Activated CD4-positive, alpha-beta memory T cell treated with anti-CD3 and anti-CD28 coated beads for 36 hours (primary cell): ENCODE data around the gene BCL2A1. TPM values are rescaled to one million over a fixed set of nuclear protein-coding genes. Genes with fewer than 3 reads are reported as not detected.
"Not testable (repeated sequence)": the region's sequence is repeated elsewhere in the genome, so short reads cannot be mapped to it uniquely, and the experiment has no call there.

Experiments used
- CTCF ChIA-PET: fragments of 350-600 bp; sonication (Branson Sonifier 250); formaldehyde crosslinking; loops from one replicate; lab custom pipeline; 2021; ENCODE audit warnings: antibody characterized with exemption, inconsistent platforms; lab: Charles Lee
- POLR2A ChIA-PET: fragments of 350-600 bp; sonication (Branson Sonifier 250); formaldehyde crosslinking; loops from one replicate; lab custom pipeline; 2021; ENCODE audit warnings: antibody characterized with exemption; lab: Charles Lee
- DNase-seq: peaks from one replicate; pipeline ENCODE4 v3.0.0-alpha.2; 2020
- H3K27ac Mint-ChIP-seq: one replicate; pipeline ENCODE4 v1.8.0; 2021; ENCODE audit warnings: mixed read lengths
- H3K27me3 Mint-ChIP-seq: one replicate; pipeline ENCODE4 v1.8.0; 2021; ENCODE audit warnings: mixed read lengths
- H3K36me3 Mint-ChIP-seq: one replicate; pipeline ENCODE4 v1.8.0; 2021; ENCODE audit warnings: mixed read lengths
- H3K4me1 Mint-ChIP-seq: one replicate; pipeline ENCODE4 v1.8.0; 2021; ENCODE audit warnings: low read depth, mixed read lengths
- H3K4me3 Mint-ChIP-seq: one replicate; pipeline ENCODE4 v1.8.0; 2021; ENCODE audit warnings: mild to moderate bottlenecking, mixed read lengths
- H3K9me3 Mint-ChIP-seq: one replicate; pipeline ENCODE4 v1.8.0; 2021; ENCODE audit warnings: mixed read lengths
- intact Hi-C: fragments of 100-400 bp; cut with micrococcal nuclease; formaldehyde crosslinking; loops from one replicate; pipeline ENCODE4 v1.15.1; 2023
- total RNA-seq, 2 experiments: library from RNA; stranded (reverse); gene quantifications; one replicate each; pipeline ENCODE4 v1.2.3, GENCODE V29; 2021

Gene BCL2A1
- 100 to 1,000 TPM; 110 to 111 TPM for total RNA-seq

- CTCF ChIA-PET: interaction anchor here (0.6 to 1.8 kb wide), 5 partner anchors 23 to 75 kb away, joined by 3 to 6 read pairs (median 4); no protein-coding TSS in a partner anchor
- Mint-ChIP-seq H3K36me3 (peaks cover 28% of the 10 kb centered on the region), H3K27me3 (no peaks in the 10 kb centered on the region), H3K4me3 (peak within 1 kb of the TSS; percentile 96), H3K4me1 (peaks cover 49% of the 10 kb centered on the region), H3K27ac (peak within 1 kb of the TSS; percentile 99), H3K9me3 (no peaks in the 10 kb centered on the region)
- DNase-seq: peak; percentile 88
- POLR2A ChIA-PET: interaction anchor here (0.6 to 7.5 kb wide), 12 partner anchors 11 to 1031 kb away, joined by 3 to 126 read pairs (median 4); partner anchors contain the start of genes MTHFS and ZFAND6
- intact Hi-C loops: loop anchor here (1.0 to 10.0 kb wide), 8 partner anchors 8 to 1324 kb away; partner anchors contain the start of genes FAH, MORF4L1, MTHFS and ZFAND6
Measured at GRCh38 chr15:79970624-79971434, at the start of gene BCL2A1. Gene BCL2A1, minus strand, starts transcription at chr15:79971196. Its CDS starts 77 bp downstream, at chr15:79971119.

- no peak overlapping the region for H3K27ac Mint-ChIP-seq
- intact Hi-C loops: no loop called here
- ChIA-PET POLR2A (no interaction called here), CTCF (no interaction called here)
- no peaks in the 10 kb centered on the region for H3K9me3 Mint-ChIP-seq
- no peak overlapping the region for H3K4me3 Mint-ChIP-seq
- H3K4me1 Mint-ChIP-seq: peaks cover 16% of the 10 kb centered on the region
- H3K27me3 Mint-ChIP-seq: peaks cover 8% of the 10 kb centered on the region
- no peak for DNase-seq
- no peaks in the 10 kb centered on the region for H3K36me3 Mint-ChIP-seq
Measured at GRCh38 chr15:80020731-80021130, 49.7 kb upstream of the BCL2A1 start.

GRCh38 chr15:80020149-80020548, 49.2 kb upstream of the BCL2A1 start:
- H3K27me3 Mint-ChIP-seq, H3K27ac Mint-ChIP-seq, POLR2A ChIA-PET, H3K9me3 Mint-ChIP-seq, H3K4me3 Mint-ChIP-seq, intact Hi-C loops, H3K36me3 Mint-ChIP-seq, CTCF ChIA-PET, DNase-seq: not testable (repeated sequence)
- H3K4me1 Mint-ChIP-seq: peaks cover 16% of the 10 kb centered on the region

GRCh38 chr15:80019168-80019745, 48.3 kb upstream of the BCL2A1 start:
- ChIA-PET POLR2A (no interaction called here), CTCF (no interaction called here)
- H3K27ac Mint-ChIP-seq: no peak overlapping the region
- H3K36me3 Mint-ChIP-seq: no peaks in the 10 kb centered on the region
- peaks cover 16% of the 10 kb centered on the region for H3K4me1 Mint-ChIP-seq
- H3K9me3 Mint-ChIP-seq: no peaks in the 10 kb centered on the region
- intact Hi-C loops: no loop called here
- no peak for DNase-seq
- H3K4me3 Mint-ChIP-seq: no peak overlapping the region
- H3K27me3 Mint-ChIP-seq: peaks cover 8% of the 10 kb centered on the region

DNA sequence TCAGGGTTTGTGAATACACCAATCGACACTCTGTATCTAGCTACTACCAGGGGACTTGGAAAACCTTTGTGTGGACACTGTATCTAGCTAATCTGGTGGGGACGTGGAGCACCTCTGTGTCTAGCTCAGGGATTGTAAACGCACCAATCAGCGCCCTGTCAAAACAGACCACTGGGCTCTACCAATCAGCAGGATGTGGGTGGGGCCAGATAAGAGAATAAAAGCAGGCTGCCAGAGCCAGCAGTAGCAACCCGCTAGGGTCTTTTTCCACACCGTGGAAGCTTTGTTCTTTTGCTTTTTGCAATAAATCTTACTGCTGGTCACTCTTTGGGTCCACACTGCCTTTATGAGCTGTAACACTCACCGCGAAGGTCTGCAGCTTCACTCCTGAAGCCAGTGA, 46.1 kb upstream of the BCL2A1 start:
- intact Hi-C loops, H3K4me3 Mint-ChIP-seq, DNase-seq, H3K27me3 Mint-ChIP-seq, H3K36me3 Mint-ChIP-seq, H3K9me3 Mint-ChIP-seq, H3K27ac Mint-ChIP-seq: not testable (repeated sequence)
- ChIA-PET CTCF (interaction anchor here (0.9 to 1.1 kb wide), 2 partner anchors 14 to 164 kb away, joined by 3 read pairs; no protein-coding TSS in a partner anchor), POLR2A (interaction anchor here (0.7 kb wide), 1 partner anchor 143 kb away, joined by 3 read pairs; no protein-coding TSS in a partner anchor)
- peaks cover 16% of the 10 kb centered on the region for H3K4me1 Mint-ChIP-seq

- POLR2A ChIA-PET, H3K36me3 Mint-ChIP-seq, DNase-seq, intact Hi-C loops, H3K9me3 Mint-ChIP-seq, H3K27me3 Mint-ChIP-seq, H3K4me3 Mint-ChIP-seq, CTCF ChIA-PET, H3K27ac Mint-ChIP-seq: not testable (repeated sequence)
- peaks cover 13% of the 10 kb centered on the region for H3K4me1 Mint-ChIP-seq
Measured at GRCh38 chr15:80016506-80016905, 45.5 kb upstream of the BCL2A1 start.

GRCh38 chr15:80015156-80015555, 44.2 kb upstream of the BCL2A1 start:
- ChIA-PET CTCF (no interaction called here), POLR2A (no interaction called here)
- Mint-ChIP-seq H3K27me3 (no peaks in the 10 kb centered on the region), H3K4me1 (peaks cover 16% of the 10 kb centered on the region), H3K27ac (no peak overlapping the region), H3K4me3 (no peak overlapping the region), H3K36me3 (no peaks in the 10 kb centered on the region), H3K9me3 (no peaks in the 10 kb centered on the region)
- DNase-seq: no peak
- intact Hi-C loops: no loop called here

- intact Hi-C loops, H3K36me3 Mint-ChIP-seq, H3K27ac Mint-ChIP-seq, H3K4me3 Mint-ChIP-seq, POLR2A ChIA-PET, H3K27me3 Mint-ChIP-seq, DNase-seq, H3K9me3 Mint-ChIP-seq: not testable (repeated sequence)
- peaks cover 16% of the 10 kb centered on the region for H3K4me1 Mint-ChIP-seq
- CTCF ChIA-PET: interaction anchor here (1.0 kb wide), 1 partner anchor 161 kb away, joined by 3 read pairs; no protein-coding TSS in a partner anchor
Measured at GRCh38 chr15:80014186-80014585, 43.2 kb upstream of the BCL2A1 start.

DNA sequence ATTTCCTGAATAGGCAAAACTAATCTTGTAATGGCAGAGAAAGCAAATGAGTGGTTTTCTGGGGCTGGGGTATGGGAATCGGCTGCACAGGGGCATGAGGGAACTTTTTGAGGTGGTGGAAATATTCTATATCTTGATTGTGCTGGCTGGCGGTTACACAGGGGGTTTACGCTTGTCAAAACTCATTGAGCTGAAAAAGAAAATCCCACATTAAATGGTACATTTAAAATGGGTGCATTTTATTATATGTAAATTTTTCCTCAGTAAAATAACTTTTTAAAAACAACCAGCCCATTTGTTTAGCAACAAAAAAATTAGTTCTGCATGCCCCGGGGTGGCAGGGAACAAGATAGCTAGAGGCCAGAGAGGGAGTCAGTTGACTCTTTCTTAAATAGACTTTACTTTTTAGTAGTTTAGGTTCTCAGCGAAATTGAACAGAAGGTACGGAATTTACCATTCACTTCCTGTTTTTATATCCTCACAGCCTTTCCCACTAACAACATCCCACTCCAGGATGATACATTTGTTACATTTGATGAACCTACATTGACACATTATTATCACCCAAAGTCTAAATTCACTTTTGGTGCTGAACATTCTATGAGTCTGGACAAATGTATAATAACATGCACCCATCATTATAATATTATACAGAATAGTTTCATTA, 41.2 kb upstream of the BCL2A1 start:
- DNase-seq: no peak
- ChIA-PET CTCF (no interaction called here), POLR2A (no interaction called here)
- no peaks in the 10 kb centered on the region for H3K36me3 Mint-ChIP-seq
- H3K27me3 Mint-ChIP-seq: no peaks in the 10 kb centered on the region
- no peak overlapping the region for H3K4me3 Mint-ChIP-seq
- no peak overlapping the region for H3K27ac Mint-ChIP-seq
- intact Hi-C loops: no loop called here
- H3K4me1 Mint-ChIP-seq: peaks cover 14% of the 10 kb centered on the region
- no peaks in the 10 kb centered on the region for H3K9me3 Mint-ChIP-seq

- Mint-ChIP-seq H3K36me3 (no peaks in the 10 kb centered on the region), H3K9me3 (no peaks in the 10 kb centered on the region)
Measured at GRCh38 chr15:80011596-80011995, 40.6 kb upstream of the BCL2A1 start.

DNA sequence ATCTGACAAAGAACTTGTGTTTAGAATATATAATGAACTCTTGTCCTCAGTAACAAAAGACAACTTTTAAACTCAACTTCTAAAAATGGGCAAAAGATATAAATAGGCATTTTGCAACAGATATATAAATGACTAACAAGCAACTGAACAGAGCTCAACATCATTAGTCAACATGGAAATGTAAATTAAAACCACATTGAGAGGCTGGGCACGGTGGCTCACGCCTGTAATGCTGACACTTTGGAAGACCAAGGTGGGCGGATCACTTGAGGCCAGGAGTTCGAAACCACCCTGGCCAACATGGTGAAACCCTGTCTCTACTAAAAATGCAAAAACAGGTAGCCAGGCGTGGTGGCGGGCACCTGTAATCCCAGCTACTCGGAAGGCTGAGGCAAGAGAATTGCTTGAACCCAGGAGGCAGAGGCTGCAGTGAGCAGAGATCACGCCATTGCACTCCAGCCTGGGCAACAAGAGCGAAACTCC, 40.1 kb upstream of the BCL2A1 start:
- H3K27ac Mint-ChIP-seq, CTCF ChIA-PET, H3K4me3 Mint-ChIP-seq, H3K36me3 Mint-ChIP-seq, H3K9me3 Mint-ChIP-seq, H3K27me3 Mint-ChIP-seq: not testable (repeated sequence)
- DNase-seq: peak; percentile 65
- intact Hi-C loops: loop anchor here (1.0 kb wide), 1 partner anchor 48 kb away; the partner anchor contains the start of gene ZFAND6
- peaks cover 14% of the 10 kb centered on the region for H3K4me1 Mint-ChIP-seq
- POLR2A ChIA-PET: interaction anchor here (1.0 to 1.5 kb wide), 2 partner anchors 40 to 142 kb away, joined by 3 read pairs; partner anchors contain the start of genes BCL2A1 and FAH

More at GRCh38 chr15:80011596-80011995, 40.6 kb upstream of the BCL2A1 start:
- Mint-ChIP-seq H3K27me3 (no peaks in the 10 kb centered on the region), H3K4me1 (peaks cover 14% of the 10 kb centered on the region), H3K4me3 (no peak overlapping the region), H3K27ac (no peak overlapping the region)
- ChIA-PET POLR2A (interaction anchor here (1.0 kb wide), 1 partner anchor 41 kb away, joined by 3 read pairs; the partner anchor contains the start of gene BCL2A1), CTCF (no interaction called here)
- no peak for DNase-seq
- intact Hi-C loops: loop anchor here (1.0 kb wide), 1 partner anchor 48 kb away; the partner anchor contains the start of gene ZFAND6
